ENCODE data around the gene PRR19.
"Not testable (repeated sequence)": the region's sequence is repeated elsewhere in the genome, so short reads cannot be mapped to it uniquely, and the experiment has no call there.

Gene PRR19

DNA sequence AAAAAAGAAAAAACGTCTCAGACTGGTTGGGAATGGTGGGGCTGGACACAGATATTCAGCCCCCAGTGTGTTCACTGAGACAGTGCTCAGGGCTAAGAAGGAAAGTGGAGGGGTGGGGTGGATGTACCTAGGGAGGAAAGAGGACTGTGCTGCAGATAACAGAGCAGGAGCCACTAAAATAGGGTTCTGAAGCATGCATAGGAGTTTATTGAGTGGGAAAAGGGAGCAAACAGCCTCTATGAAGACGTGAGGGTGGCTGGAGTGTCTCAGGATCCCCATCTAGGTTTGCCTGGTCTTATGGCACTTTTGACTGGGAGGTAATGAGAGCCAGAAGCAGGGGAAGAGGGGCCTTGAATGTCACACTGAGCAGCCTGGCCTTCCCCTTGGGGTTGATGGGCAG lies 26.9 kb downstream of the PRR19 start:
- no peak for DNase-seq

DNA sequence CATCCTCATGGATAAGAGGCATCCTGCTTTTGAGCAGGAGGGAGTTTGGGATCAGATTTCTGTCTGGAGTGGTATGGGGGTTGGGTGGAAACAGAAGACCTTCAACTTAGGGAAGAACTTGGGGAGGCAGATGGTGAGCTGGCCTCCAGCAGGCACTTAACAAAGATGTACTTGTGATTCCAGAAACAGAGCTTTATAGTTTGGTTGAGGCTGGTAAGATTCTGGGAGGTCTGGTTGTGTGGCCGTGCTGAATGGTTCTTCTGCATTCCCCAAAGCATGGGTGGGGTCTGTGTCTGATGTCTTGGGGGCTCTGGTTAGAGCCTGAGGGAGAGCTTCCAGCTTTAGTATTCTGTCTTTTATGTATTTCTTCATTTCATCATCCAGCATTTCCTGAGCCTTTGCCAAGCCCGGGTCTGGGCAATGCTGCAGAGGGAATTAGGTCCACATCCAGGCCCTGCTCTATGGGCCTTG lies 28.3 kb downstream of the PRR19 start:
- no peak for DNase-seq

DNA sequence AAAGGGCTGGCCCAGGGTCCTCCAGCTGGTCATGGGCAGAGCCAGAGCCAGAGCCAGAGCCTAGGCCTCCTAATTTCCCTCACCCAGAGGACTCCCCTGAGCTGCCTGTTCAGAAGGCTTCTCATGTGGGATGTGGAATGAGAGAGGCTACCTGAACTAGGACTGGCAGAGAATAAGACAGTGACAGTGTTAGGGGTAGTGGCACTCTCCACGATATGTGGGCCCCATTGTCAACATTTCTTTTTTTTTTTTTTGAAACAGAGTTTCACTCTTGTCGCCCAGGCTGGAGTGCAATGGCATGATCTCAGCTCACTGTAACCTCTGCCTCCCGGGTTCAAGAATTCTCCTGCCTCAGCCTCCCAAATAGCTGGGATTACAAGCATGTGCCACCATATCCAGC lies 29.4 kb downstream of the PRR19 start:
- DNase-seq: not testable (repeated sequence)

DNA sequence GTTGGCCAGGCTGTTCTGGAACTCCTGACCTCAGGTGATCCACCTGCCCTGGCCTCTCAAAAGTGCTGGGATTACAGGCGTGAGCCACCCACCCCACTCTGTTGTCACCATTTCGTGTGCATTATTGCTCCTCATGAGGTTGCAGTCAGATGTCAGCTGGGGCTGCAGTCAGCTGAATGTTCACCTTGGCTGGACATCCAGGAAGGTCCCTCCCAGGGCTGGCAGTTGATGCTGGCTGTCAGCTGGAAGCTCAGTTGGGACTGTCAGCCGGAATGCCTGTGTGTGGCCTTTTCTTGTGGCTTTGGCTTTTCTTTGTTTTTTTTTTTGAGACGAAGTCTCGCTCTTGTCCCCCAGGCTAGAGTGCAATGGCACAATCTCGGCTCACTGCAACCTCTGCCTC lies 30.1 kb downstream of the PRR19 start:
- DNase-seq: no peak

DNA sequence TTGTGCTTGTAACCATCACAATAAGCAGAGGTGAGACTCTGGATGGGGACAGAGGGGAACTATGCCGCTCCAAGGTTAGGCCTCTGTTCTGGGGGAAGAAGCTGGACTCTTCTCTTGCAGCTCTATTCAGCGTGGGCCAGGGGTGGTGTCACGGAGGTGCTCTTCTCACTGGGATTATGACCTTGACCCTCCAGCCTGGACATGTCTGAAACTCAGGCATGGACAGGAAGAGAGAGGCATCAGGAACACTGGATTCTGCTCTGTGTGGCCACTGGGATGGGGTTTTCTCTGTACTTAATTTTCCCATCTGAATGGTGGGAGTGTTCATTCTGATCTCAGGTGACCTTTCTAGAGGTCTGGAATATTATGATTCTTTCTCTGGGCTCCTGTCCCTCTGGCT lies 31.1 kb downstream of the PRR19 start:
- DNase-seq: no peak

DNA sequence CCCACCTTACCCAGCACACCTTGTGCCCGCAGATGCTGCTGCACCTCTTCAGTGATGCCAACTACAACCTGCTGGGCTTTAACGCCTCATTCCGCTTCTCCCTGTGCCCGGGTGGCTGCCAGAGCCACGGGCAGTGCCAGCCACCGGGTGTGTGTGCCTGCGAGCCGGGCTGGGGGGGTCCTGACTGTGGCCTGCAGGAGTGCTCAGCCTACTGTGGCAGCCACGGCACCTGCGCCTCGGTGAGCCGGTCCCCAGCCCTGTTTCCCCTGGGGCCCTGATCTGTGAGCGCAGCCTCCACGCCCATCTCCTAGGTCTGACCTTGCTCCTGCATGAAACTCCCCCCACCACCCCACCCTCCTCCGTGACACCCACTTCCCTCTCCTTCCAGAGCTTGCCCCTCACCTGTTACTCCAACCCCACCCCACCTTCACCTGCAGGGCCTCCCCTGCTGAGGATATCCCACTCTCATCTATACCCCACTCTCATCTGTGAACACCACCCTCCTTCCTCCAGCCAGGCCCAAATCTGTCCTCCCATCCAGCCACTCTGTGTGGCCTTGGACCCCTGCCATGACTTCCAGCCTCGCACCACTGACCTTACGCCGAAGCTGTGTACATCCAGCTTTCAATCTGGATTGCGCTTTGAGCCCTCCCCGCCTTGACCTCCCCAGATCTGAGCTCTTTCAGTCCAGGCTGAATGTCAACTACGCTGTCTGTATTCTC lies 32.2 kb downstream of the PRR19 start:
- no peak for DNase-seq

DNA sequence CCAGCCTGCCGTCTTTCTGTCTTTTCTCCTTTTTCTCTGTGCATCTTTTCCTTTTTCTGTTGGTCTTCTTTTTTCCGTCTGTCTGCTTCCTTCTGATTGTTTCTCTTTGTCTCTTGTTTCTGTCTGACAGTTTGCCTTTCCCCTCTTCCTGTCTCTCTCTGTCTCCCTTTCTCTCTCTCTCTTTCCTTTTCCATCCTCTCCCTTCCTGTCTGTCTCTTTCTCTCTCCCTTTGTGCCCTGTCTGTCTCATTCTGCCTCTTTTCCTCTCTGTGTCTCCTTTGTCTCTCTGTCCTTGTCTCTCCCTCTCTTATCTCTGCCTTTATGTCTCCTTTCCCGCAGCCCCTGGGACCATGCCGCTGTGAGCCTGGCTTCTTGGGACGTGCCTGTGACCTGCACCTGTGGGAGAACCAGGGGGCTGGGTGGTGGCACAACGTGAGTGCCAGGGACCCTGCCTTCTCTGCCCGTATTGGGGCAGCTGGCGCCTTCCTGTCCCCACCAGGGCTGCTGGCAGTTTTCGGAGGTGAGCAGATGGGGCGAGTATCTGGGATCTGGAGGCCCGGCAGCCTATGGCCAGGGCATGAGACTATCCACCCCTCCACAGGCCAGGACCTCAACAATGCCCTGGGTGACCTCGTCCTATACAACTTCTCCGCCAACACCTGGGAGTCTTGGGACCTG lies 32.9 kb downstream of the PRR19 start:
- DNase-seq: no peak

DNA sequence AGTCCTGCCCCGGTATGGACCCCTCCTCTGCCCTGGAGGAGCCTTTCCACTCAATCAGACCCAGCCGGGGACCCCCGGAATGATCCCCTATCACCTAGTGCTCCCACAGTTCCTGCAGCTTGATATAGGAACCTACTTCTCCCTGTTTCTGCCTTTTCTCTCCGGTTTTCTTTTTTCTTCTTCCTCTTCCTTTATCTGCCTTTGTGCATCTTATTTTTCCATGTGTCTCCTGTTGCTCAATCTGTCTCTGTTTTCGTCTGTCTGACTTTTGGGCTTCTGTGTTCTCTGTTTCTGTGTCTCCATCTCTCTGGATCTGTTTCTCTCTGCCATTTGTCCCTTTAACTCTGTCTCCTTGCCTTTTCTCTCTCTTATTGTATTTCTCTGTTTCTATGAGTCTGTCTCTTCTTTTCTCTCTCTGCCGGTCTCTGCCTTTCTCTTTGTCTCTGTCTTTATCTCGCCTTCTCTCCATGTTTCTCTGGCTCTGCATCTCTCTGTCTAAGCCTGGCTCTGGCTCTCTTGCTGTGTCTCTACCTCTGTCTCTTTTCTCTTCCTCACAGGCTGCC lies 33.5 kb downstream of the PRR19 start:
- DNase-seq: no peak

DNA sequence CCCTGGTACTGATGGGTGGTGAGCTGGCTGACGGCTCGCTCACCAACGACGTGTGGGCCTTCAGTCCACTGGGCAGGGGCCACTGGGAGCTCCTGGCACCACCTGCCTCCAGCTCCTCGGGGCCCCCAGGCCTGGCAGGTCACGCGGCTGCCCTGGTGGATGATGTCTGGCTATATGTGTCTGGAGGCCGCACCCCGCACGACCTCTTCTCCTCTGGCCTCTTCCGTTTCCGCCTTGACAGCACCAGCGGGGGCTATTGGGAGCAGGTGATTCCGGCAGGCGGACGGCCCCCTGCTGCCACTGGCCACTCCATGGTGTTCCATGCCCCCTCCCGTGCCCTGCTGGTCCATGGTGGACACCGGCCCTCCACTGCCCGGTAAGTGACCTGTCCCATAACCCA lies 34.0 kb downstream of the PRR19 start:
- no peak for DNase-seq

DNA sequence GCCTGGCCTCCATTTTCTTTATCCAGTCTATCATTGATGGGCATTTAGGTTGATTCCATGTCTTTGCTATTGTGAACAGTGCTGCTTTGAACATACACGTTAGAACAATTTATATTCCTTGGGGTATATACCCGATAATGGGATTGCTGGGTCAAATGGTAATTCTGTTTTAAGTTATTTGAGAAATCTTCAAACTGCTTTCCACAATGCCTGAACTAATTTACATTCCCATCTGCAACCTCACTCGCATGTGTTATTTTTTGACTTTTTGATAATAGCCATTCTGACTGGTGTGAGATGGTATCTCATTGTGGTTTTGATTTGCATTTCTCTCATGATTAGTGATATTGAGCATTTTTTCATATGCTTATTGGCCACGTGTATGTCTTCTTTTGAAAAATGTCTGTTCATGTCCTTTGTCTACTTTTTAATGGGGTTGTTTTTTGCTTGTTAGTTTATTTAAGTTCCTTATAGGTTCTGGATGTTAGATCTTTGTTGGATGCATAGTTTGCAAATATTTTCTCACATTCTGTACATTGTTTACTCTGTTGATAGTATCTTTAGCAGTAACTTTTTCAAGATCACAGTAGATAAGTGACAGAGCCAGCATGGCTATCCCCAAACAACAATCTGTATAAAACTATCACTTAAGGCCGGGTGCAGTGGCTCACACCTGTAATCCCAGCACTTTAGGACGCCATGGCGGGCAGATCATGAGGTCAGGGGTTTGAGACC lies 37.4 kb downstream of the PRR19 start:
- not testable (repeated sequence) for DNase-seq

DNA sequence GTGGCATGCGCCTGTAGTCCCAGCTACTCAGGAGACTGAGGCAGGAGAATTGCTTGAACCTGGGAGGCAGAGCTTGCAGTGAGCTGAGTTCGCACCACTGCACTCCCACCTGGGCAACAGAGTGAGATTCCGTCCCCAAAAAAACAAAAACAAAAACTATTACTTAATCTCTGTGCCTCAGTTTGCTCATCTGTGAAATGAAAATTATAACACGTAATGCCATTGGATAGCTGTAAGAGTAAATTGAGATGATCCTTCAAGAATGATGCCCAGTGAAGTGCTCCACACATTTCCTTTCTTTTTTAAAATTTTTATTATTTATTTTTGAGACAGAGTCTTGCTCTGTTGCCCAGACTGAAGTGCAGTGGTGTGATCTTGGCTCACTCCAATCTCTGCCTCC lies 38.0 kb downstream of the PRR19 start:
- not testable (repeated sequence) for DNase-seq

DNA sequence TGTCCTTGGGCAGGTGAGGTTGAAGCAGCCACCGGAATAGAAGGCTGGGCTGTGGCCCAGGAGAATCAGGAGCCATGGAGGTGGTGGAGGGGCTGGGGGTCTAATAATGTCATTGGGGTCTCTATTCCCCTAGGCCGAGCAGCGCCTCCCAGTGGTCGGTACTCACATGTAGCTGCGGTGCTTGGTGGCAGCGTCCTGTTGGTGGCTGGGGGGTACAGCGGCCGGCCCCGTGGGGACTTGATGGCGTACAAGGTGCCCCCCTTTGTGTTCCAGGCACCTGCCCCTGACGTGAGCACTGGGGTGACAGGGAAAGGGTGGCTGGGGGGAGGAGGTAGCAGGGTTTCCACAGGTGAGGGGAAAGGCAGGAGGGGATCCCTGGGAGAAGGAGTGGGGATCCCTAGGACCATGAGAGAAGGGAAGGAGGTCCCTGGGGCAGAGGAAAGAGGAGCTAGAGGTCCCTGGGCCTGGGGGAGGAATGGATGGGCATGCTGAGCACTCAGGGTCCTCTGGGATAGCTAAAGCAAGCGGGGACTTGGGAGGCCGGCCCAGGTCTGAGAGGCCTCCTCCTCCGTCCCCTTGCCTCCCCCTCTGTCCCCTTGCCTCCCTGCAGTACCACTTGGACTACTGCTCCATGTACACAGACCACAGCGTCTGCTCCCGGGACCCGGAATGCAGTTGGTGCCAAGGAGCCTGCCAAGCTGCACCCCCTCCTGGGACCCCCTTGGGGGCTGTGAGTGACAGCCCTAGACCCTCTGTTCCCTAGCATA lies 41.6 kb downstream of the PRR19 start:
- DNase-seq: no peak

DNA sequence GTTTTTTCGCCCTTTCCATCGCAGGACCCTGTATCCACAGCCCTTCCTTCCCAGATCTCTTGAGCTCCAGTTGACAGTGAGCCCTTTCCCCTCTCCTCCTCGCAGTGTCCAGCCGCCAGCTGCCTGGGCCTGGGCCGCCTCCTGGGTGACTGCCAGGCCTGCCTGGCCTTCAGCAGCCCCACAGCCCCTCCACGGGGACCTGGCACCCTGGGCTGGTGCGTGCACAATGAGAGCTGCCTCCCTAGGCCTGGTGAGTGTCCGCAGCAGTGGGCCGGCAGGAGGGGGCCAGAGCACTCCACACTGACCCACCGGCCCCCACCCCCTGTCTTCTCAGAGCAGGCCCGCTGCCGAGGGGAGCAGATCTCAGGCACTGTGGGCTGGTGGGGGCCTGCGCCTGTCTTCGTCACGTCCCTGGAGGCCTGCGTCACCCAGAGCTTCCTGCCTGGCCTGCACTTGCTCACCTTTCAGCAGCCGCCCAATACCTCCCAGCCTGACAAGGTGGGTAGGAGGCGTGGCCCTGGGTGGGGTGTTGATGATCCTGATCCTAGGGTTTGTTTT lies 42.5 kb downstream of the PRR19 start:
- DNase-seq: no peak

DNA sequence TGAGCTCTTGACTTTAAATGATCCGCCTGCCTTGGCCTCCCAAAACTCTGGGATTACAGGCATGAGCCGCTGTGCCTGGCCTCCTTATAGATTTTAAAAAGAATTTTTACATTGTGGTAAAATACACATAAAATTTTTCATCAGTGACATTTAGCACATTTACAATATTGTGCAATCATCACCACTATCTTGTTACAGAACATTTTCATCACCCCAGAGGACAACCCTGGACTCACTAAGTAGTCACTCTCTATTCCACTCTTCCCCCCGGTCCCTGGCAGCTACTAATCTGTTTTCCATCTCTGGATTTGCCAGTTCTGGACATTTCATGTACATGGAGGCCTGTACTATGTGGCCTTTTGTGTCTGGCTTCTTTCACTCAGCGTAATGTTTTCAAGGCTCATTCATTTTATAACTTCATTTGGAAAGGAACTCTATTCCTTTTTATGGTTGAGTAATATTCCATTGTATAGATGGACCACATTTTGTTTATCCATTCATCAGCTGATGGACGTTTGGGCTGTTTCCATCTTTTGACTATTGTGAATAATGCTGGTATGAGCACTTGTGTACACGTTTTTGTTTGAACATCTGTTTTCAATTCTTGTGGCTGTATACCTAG lies 43.4 kb downstream of the PRR19 start:
- DNase-seq: no peak

DNA sequence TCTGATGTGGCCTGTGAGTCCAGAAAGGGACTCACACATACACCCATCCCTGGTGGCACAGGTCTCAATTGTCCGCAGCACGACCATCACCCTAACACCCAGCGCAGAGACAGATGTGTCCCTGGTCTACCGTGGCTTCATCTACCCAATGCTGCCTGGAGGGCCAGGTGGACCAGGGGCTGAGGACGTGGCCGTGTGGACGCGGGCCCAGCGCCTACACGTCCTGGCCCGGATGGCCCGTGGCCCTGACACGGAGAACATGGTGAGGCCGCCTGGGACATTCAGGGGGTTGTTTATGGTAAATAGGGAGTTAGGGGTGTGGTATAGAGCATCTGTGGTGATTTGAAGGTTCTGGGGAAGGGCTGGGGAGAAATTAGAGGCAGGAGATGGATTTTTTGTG lies 46.3 kb downstream of the PRR19 start:
- DNase-seq: no peak

DNA sequence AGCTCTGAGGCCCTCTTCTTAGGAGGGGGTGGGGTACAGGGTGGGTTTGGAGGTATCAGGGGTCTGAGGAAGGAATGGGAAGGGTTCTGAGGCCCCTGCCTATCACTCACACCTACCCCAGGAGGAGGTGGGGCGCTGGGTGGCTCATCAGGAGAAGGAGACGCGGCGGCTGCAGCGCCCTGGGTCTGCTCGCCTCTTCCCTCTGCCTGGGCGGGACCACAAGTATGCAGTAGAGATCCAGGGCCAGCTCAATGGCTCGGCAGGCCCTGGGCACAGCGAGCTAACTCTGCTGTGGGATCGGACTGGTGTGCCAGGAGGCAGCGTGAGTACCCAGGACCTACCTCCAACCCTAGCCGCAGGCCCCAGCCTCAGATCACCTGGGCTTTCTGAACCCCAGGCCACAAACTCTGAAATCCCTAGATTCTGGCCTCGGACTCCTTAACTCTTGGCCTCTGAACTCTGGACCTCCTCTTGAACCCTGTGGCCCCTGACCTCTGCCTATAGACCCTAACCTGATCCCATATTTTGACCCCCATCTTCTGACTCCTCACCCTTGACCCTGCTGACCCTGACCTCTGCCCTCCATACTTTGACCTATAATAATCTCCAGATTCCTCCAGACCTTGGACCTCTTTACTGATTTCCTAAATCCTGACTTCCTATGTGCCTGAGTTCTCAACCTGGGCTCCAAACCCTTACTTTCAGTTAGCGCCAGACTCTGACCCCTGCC lies 47.6 kb downstream of the PRR19 start:
- no peak for DNase-seq

DNA sequence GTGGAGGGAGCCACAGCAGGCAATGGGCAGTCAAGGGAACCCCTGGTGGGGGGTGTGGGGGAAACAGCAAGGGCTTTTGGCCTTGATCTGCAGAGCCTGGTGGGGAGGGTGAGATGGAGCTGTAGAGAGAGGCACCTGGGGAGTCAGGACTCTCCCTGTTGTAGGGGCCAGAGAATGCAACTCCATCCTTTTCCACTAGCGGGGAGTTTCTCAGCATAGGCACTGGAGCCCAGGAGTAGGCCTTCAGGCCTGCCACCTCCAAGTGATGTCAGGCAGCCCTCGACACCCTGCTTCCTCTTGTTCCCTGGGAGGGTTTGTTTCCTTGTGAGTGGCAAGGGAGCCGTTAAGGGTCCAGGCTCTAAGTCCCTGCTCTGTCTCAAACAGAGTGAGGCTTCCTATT lies 48.5 kb downstream of the PRR19 start:
- no peak for DNase-seq

DNA sequence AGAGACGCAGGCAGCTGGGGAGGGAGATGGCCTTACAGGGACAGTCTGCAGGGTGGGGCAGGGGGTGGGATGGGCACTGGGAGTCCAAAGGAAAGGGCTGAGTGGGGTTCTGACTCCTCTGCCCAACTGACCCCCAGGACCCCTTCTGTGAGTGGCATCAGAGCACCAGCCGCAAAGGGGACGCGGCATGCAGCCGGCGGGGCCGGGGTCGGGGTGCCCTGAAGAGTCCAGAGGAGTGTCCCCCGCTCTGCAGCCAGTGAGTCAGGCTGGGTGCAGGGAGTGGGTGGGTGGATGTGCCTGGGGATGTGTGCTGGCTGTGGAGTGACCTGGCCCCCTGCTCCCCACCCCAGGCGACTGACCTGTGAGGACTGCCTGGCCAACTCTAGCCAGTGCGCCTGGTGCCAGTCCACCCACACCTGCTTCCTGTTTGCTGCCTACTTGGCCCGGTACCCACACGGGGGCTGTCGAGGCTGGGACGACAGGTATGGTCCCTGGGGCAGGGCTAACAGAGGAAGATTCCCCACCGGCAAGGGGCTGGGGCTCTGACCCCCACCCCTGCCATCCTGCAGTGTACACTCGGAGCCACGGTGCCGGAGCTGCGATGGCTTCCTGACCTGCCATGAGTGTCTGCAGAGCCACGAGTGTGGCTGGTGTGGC lies 49.3 kb downstream of the PRR19 start:
- no peak for DNase-seq

DNA sequence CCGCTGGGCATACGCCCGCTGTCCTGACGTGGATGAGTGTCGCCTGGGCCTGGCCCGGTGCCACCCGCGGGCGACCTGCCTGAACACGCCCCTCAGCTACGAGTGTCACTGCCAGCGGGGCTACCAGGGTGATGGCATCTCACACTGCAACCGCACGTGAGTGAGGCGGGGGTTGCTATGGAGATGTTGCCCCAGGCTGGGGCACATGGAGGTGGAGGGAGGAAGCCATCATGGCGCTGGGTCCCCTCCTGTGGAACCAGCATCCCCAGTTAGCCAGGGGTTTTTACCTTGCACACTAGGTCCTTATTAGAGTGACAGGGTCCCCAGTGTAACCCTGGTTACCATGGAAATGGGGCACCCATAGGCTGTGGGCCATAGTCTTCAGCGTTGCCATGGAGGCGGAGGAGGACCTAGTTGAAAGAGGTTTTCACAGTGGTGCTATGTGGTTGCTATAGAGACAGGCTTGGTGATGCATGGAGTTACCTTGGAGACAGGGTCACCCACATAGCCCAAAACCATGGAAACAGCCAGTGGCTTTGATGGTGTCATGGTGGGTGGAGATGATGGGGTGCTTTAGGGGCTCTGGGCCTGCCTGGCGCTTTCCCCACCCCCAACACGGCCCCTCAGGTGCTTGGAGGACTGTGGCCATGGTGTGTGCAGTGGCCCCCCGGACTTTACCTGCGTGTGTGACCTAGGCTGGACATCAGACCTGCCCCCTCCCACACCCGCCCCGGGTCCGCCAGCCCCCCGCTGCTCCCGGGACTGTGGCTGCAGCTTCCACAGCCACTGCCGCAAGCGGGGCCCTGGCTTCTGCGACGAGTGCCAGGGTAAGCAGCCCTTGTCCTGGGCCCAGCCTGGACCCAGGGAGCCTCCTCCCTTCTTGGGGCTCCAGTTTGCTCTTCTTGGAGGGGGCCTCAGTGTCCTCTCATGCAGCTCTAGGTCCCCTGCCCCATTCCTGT lies 50.6 kb downstream of the PRR19 start:
- DNase-seq: peak; percentile 74
